ENCODE measurements around the gene RHOG. TPM values are rescaled to one million over a fixed set of nuclear protein-coding genes. Genes with fewer than 3 reads are reported as not detected.

Gene RHOG
- total RNA-seq = 43.8 and 47.3 TPM in 2 replicates

DNA sequence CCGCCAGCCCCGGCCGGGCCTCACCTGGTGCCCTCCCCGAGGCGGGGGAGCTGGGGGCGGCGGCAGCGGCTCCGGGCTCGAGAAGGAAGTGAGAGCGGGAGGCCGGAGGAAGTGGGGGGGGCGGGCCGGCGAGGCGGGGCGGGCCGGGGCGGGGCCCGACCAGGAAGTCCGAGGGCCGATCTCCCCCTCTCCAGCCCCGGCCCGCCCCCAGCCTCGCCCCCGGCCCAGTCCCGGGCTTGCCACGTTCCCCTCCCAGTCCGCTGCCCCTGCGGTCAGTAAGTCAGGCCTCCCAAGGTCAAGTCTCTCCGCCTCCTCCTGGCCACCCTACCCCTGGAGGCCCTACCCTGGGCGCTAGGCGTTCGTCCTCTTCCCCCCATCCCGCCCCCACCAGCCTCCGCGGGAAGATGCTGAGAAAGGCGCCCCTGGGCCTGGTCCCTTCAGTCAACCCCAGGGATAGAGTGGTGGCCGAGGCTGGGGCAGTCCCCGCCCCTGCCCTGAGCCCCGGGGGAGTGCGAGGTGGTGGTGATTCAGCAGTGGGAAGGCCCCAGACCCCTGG is at the start of gene RHOG:
Gene RHOG, minus strand, starts transcription at position 90 of the 556 bp plus-strand sequence. CDS start 12,821 bp downstream, outside the sequence.
- TF ChIP-seq, protein P1, sequence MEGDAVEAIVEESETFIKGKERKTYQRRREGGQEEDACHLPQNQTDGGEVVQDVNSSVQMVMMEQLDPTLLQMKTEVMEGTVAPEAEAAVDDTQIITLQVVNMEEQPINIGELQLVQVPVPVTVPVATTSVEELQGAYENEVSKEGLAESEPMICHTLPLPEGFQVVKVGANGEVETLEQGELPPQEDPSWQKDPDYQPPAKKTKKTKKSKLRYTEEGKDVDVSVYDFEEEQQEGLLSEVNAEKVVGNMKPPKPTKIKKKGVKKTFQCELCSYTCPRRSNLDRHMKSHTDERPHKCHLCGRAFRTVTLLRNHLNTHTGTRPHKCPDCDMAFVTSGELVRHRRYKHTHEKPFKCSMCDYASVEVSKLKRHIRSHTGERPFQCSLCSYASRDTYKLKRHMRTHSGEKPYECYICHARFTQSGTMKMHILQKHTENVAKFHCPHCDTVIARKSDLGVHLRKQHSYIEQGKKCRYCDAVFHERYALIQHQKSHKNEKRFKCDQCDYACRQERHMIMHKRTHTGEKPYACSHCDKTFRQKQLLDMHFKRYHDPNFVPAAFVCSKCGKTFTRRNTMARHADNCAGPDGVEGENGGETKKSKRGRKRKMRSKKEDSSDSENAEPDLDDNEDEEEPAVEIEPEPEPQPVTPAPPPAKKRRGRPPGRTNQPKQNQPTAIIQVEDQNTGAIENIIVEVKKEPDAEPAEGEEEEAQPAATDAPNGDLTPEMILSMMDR (conservative IDR thresholded peaks at IDR 0.05; ENCODE audit: low read depth, low read length) = no peak

DNA sequence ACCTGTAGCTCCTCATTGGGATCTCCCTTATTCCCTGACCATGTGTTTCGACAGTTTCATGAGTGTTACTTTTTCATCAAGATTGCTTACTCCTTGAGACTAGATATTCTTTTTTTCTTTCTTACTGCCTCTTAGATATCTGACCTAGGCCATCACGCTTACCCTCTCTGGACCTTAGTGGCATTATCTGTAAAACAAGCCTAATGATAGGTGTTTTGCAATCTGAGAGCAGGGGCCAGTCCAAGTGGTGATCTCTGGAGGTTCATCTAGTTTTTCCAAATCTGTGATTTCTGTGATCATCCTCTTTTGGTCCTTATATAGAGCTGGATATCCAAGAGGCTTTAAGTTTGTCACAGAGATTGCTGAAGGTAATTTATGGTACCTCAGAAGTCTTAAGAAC is 49.3 kb upstream of the RHOG start:
- DNase-seq (ENCODE audit: low read depth) = no peak
- TF ChIP-seq, protein P1 (conservative IDR thresholded peaks at IDR 0.05; ENCODE audit: low read depth, low read length) = no peak

More for the DNA sequence above, at the start of gene RHOG:
- DNase-seq (ENCODE audit: low read depth) = no peak
- peak within 1 kb of the TSS; percentile 93 for H3K4me3 ChIP-seq (ENCODE audit: low read depth, low read length)

DNA sequence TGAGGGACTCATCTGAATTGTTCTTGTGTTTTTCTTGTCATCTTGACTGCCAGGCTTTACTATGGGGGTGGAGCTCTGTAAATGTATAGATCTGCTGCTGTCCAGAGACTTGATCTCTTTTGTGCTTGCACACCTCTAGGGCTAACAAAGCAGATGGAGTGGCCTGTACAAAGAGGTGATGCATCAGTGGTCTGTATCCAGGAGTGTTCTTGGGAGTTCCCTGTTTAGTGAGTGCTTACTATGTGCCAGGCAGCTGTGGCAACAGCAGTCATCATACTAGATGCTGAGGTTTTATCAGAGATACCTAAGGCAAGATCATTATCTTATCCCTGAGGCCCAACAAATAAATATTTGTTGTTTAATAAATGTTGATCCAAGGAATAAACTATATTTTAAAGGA is 48.1 kb upstream of the RHOG start:
- TF ChIP-seq, protein P1 (conservative IDR thresholded peaks at IDR 0.05; ENCODE audit: low read depth, low read length) = no peak
- DNase-seq (ENCODE audit: low read depth) = no peak
- H3K4me3 ChIP-seq (ENCODE audit: low read depth, low read length) = no peak overlapping the region

More for the DNA sequence above, 49.3 kb upstream of the RHOG start:
- no peak overlapping the region for H3K4me3 ChIP-seq (ENCODE audit: low read depth, low read length)

DNA sequence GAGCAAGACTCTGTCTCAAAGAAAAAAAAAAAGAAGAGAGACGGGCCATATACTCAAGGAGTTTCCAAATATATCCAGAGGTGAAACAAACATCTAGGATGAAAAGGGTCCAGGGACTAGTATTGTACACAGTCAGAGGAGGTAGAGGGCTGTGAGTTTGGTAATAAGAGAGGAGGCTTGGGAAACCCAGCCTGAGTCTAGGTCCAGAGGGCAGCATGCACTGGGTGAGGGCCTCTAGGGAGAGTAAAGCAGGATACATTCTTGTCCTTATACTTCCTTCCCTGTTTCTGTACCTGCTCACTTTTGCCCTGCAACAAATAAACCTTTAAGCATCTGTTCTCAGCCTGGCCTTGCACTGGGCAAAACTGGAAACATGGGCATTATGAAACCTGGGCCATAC is 46.2 kb upstream of the RHOG start:
- TF ChIP-seq, protein P1 (conservative IDR thresholded peaks at IDR 0.05; ENCODE audit: low read depth, low read length) = no peak
- no peak overlapping the region for H3K4me3 ChIP-seq (ENCODE audit: low read depth, low read length)
- no peak for DNase-seq (ENCODE audit: low read depth)

DNA sequence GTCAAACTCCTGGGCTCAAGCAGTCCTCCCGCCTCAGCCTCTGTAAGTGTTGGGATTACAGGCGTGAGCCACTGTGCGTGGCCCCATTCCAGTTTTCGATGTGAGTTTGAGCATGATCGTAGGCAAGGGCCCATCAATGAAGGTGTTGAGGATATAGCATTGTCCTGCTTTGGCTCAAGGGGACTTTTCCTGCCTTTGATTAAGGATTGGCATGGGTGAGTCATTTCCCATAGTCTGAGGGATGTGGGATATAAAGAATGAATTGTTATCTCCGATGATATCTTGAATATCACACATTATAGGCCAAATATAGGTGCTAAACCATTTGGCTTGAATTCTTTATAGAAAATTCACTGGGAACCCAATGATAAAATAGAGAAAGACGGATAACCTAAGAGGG is 45.1 kb upstream of the RHOG start:
- DNase-seq (ENCODE audit: low read depth) = no peak
- H3K4me3 ChIP-seq (ENCODE audit: low read depth, low read length) = no peak overlapping the region
- TF ChIP-seq, protein P1 (conservative IDR thresholded peaks at IDR 0.05; ENCODE audit: low read depth, low read length) = no peak

DNA sequence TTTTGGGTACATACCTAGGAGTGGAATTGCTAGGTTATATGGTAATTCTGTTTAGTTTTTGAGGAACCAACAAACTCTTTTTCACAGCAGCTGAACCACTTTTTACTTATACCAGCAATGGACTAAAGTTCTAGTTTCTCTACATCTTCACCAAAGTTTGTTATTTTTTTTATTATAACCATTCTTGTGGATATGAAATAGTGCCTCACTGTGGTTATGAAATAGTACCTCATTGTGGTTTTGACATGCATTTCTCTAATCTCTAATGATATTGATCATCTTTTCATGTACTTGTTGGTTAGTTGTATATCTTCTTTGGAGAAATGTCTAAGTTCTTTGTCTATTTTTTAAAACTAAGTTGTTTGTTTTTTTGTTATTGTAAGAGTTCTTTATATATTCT is 41.9 kb upstream of the RHOG start:
- TF ChIP-seq, protein P1 (conservative IDR thresholded peaks at IDR 0.05; ENCODE audit: low read depth, low read length) = no peak

DNA sequence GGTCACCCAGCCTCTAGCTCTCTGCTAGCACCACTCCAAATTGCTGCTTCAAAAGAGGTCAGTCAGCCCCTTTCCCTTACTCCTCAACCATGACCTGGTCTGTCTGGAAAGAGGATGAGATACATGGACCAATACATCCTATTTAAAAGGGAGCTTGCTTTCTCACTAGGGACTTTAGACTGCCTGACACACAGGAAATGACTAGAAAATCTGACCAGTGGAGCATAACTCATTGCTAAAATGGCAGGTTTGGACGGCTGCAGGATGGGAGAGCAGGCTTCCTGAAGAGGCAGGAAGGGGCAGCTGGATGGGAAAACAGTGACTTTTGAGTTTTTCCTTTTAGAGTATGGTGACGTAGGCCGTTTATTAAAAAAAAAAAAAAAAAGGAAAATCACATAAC is 40.0 kb upstream of the RHOG start:
- TF ChIP-seq, protein P1 (conservative IDR thresholded peaks at IDR 0.05; ENCODE audit: low read depth, low read length) = no peak
- DNase-seq (ENCODE audit: low read depth) = no peak
- H3K4me3 ChIP-seq (ENCODE audit: low read depth, low read length) = no peak overlapping the region

More for the DNA sequence above, 41.9 kb upstream of the RHOG start:
- H3K4me3 ChIP-seq (ENCODE audit: low read depth, low read length) = no peak overlapping the region
- DNase-seq (ENCODE audit: low read depth) = no peak
